Activated CD8-positive, alpha-beta memory T cell treated with anti-CD3 and anti-CD28 coated beads, Interleukin-2, amount 50 U/mL, for 1 hour (primary cell): ENCODE data around the gene SHISA2.

Experiments
- DNase-seq: peaks from one replicate; pipeline ENCODE4 v3.0.0-alpha.2; 2020; ENCODE audit errors: extremely low read depth

The SHISA2 gene

GRCh38 chr13:26017932-26018665, 33.7 kb downstream of the SHISA2 start:
- DNase-seq, result no peak

DNA sequence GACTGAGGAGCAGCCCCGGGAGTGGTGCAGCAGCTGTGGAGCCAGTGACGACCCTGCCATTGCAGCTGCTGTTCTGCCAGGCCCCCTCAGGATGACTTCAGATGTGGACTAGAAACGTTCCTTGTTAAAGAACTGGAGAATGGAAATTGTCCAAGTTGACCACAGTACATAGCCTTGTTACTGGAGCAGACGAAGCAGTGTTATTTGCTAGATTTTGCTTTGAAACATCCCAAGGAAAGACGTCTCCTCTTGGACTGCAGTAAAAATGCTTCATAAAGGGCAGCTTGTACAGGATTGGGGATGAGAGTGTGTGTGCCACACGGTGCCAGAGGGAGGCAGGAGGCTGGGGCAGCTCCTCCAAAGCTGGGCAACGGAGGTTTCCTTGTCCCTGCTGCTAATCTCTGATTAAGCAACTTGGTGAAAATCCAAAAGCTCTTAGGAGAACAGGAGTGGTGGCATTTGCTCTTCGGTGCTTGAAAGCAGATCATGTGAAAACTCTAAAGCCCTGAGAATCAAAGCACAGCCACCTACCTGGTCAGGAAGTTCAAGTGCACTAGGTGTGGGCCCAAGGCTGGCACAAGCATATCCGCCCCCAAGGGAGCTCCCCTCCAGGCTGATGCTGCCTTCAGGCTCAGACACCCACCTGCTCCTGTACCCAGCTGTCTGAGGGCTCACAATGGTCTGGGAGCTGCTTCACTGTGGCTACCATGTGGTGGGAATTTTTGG, 34.5 kb downstream of the SHISA2 start:
- DNase-seq, result no peak

GRCh38 chr13:26016189-26016588, 35.6 kb downstream of the SHISA2 start:
- no peak for DNase-seq

DNA sequence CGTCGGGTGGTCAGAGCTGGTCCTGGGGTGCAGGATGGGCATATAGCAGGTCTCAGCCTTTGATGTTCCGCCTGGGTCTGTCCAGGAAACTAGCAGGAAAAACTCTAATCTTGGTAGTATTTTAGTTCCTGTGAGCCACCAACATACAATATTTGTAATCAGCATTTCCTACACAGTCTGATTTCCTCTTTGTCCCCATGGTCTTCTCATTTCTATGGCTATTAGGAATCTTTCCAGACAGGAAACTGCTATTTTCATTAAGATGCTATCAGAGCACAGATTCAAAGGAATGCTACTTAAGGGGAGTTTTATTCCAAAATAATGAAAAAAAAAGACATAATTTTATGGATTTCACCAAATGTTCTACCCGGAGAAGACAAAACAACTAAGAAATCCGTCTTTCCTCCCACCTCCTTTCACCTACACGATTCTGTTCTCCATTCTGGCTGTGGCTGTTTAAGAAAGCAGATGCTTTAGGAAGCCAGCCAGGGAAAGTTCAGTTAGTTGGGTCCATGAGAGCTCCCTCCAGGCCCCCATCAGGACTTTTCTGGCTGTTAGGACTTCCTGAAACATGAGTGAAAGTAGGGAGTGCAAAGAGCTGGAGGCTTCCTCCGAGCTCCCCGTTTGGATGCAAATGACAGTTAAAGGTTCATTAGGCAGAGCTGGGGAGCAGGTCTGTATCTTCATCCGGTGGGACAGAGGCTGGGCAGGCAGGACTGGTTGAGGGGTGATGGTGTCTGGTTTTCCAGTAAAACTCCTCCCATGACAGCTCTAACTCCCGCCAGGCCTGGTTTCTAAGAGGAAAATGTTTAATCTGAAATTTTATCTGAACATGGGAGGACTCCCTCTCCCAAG, 36.3 kb downstream of the SHISA2 start:
- DNase-seq, result no peak

DNA sequence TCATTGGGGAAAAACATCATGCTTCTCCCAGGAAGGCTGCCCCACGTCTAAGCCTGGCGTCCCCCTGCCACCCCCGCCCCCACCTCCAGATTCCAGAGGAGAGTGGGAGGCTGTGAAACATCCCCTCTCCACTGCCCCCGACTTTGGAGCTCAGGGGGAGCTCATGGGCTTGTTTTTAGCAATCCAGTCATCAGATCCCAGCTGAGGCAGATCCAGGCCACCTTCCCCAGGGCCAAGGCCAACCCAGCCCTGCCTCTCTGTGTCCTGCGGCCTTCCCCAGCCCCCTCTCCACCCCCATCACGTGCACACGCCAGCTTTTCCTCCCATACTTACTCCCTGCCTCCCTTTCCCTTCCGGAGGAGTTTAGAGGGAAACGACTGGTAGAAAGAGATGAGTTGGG, 38.8 kb downstream of the SHISA2 start:
- no peak for DNase-seq

- DNase-seq, result peak; percentile 48
Measured at GRCh38 chr13:26011996-26012821, 39.6 kb downstream of the SHISA2 start.

GRCh38 chr13:26011208-26011573, 40.6 kb downstream of the SHISA2 start:
- DNase-seq, result no peak

- DNase-seq, result no peak
Measured at GRCh38 chr13:26010487-26011207, 41.2 kb downstream of the SHISA2 start.

- DNase-seq, result no peak
Measured at GRCh38 chr13:26007261-26008125, 44.3 kb downstream of the SHISA2 start.
